Measurements from ENCODE around the gene ROBO2. TPM values are rescaled to one million over a fixed set of nuclear protein-coding genes. Genes with fewer than 3 reads are reported as not detected.

Gene ROBO2
- total RNA-seq, 1 donor from 2014 or later: 330 TPM

- H3K36me3 Mint-ChIP-seq (ENCODE audit: unreplicated experiment): peaks cover 8% of the 10 kb centered on the region
- H3K27me3 Mint-ChIP-seq (ENCODE audit: unreplicated experiment): peaks cover 2% of the 10 kb centered on the region
- peaks cover 5% of the 10 kb centered on the region for H3K9me3 Mint-ChIP-seq (ENCODE audit: unreplicated experiment)
- H3K4me1 Mint-ChIP-seq (ENCODE audit: low read depth, unreplicated experiment): peaks cover 25% of the 10 kb centered on the region
- DNase-seq: peak; percentile 21
- peak overlapping the region; percentile 79 for H3K27ac Mint-ChIP-seq (ENCODE audit: unreplicated experiment)
- H3K4me3 Mint-ChIP-seq (ENCODE audit: unreplicated experiment): no peak overlapping the region
- TF ChIP-seq, protein P1, sequence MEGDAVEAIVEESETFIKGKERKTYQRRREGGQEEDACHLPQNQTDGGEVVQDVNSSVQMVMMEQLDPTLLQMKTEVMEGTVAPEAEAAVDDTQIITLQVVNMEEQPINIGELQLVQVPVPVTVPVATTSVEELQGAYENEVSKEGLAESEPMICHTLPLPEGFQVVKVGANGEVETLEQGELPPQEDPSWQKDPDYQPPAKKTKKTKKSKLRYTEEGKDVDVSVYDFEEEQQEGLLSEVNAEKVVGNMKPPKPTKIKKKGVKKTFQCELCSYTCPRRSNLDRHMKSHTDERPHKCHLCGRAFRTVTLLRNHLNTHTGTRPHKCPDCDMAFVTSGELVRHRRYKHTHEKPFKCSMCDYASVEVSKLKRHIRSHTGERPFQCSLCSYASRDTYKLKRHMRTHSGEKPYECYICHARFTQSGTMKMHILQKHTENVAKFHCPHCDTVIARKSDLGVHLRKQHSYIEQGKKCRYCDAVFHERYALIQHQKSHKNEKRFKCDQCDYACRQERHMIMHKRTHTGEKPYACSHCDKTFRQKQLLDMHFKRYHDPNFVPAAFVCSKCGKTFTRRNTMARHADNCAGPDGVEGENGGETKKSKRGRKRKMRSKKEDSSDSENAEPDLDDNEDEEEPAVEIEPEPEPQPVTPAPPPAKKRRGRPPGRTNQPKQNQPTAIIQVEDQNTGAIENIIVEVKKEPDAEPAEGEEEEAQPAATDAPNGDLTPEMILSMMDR (IDR thresholded peaks at IDR 0.05; ENCODE audit: partially characterized antibody, unreplicated experiment): no peak
Observed at GRCh38 chr3:77686560-77686959, 646.7 kb downstream of the ROBO2 start.

DNA sequence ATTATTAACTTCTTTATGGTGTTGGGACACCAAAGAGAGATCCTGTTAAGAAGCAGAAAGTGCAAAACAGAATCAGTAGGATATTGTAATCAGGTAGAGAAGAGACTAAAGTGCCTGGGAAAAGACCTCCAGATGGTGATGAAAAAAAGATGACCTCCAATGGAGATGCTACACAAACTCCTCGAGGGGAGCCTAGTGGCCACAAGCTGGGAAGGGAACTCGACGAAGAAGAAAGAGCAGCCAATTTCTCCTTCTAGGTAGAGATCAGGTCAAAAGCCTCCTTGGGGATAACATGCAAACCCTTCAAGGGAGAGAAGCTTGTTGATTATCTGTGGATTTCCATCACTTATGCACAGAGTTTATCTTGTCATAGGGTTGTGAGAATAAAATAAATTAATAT is 647.6 kb downstream of the ROBO2 start:
- Mint-ChIP-seq H3K4me1 (ENCODE audit: low read depth, unreplicated experiment) (peaks cover 25% of the 10 kb centered on the region), H3K27ac (ENCODE audit: unreplicated experiment) (peak overlapping the region; percentile 69)
- DNase-seq: no peak

GRCh38 chr3:77690284-77690845 is 650.5 kb downstream of the ROBO2 start:
- H3K9me3 Mint-ChIP-seq (ENCODE audit: unreplicated experiment): peaks cover 2% of the 10 kb centered on the region
- H3K4me3 Mint-ChIP-seq (ENCODE audit: unreplicated experiment): no peak overlapping the region
- TF ChIP-seq, protein P1 (IDR thresholded peaks at IDR 0.05; ENCODE audit: partially characterized antibody, unreplicated experiment): no peak
- peaks cover 2% of the 10 kb centered on the region for H3K27me3 Mint-ChIP-seq (ENCODE audit: unreplicated experiment)
- H3K27ac Mint-ChIP-seq (ENCODE audit: unreplicated experiment): no peak overlapping the region
- H3K4me1 Mint-ChIP-seq (ENCODE audit: low read depth, unreplicated experiment): peaks cover 22% of the 10 kb centered on the region
- H3K36me3 Mint-ChIP-seq (ENCODE audit: unreplicated experiment): peaks cover 2% of the 10 kb centered on the region
- no peak for DNase-seq

More for the DNA sequence above, 647.6 kb downstream of the ROBO2 start:
- H3K9me3 Mint-ChIP-seq (ENCODE audit: unreplicated experiment): peaks cover 2% of the 10 kb centered on the region
- peaks cover 2% of the 10 kb centered on the region for H3K27me3 Mint-ChIP-seq (ENCODE audit: unreplicated experiment)
- no peaks in the 10 kb centered on the region for H3K36me3 Mint-ChIP-seq (ENCODE audit: unreplicated experiment)
- TF ChIP-seq, protein P1 (IDR thresholded peaks at IDR 0.05; ENCODE audit: partially characterized antibody, unreplicated experiment): no peak
- no peak overlapping the region for H3K4me3 Mint-ChIP-seq (ENCODE audit: unreplicated experiment)

DNA sequence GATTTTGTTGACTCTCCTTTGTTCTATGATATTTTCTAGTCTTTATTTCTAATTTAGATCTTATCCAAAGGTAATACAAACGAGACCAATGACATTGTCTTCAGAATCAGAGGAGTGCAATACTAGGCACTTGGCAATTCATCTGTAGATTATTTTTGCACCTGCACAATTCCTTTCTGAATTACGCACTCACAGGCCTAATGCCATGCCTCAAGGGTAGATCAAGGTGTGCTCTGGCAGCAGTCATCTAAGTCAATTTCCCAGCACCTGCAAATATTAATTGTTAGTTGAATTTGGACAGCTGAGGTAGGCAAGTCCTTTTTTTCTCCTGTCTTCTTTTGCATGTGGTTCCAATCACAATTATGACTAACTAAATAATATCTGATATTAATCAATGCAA is 653.2 kb downstream of the ROBO2 start:
- peaks cover 4% of the 10 kb centered on the region for H3K36me3 Mint-ChIP-seq (ENCODE audit: unreplicated experiment)

DNA sequence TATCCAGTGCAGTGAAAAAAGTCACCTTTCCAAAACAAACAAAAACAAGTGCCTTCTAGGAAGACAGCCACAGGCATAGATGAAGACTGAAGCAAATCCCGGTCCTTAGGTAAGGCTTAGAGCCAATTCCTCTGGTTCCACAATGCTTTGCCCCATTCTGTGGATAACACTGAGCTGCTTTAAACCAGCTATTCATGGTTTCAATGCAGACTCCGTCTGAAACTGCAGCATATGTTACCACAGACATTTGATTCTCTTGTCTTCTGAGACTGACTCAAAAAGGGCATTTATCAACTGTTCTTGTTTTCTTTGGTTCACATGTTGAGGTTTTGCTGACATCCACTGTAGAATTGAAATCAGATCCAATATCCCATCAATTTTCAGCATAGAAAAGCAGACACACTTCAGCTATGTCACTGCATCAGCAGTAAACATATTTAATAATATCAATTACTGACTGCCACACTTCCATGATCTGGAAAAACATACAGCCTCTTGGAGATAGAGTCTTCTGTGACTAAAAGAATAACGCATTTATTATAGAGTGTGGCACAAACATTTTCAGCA is 659.3 kb downstream of the ROBO2 start:
- DNase-seq: no peak
- Mint-ChIP-seq H3K4me1 (ENCODE audit: low read depth, unreplicated experiment) (peaks cover 13% of the 10 kb centered on the region), H3K9me3 (ENCODE audit: unreplicated experiment) (peaks cover 2% of the 10 kb centered on the region), H3K36me3 (ENCODE audit: unreplicated experiment) (peaks cover 4% of the 10 kb centered on the region), H3K27me3 (ENCODE audit: unreplicated experiment) (no peaks in the 10 kb centered on the region), H3K27ac (ENCODE audit: unreplicated experiment) (no peak overlapping the region), H3K4me3 (ENCODE audit: unreplicated experiment) (no peak overlapping the region)
- TF ChIP-seq, protein P1 (IDR thresholded peaks at IDR 0.05; ENCODE audit: partially characterized antibody, unreplicated experiment): no peak

More for the DNA sequence above, 653.2 kb downstream of the ROBO2 start:
- no peak for DNase-seq
- peaks cover 4% of the 10 kb centered on the region for H3K9me3 Mint-ChIP-seq (ENCODE audit: unreplicated experiment)
- H3K27ac Mint-ChIP-seq (ENCODE audit: unreplicated experiment): no peak overlapping the region
- H3K27me3 Mint-ChIP-seq (ENCODE audit: unreplicated experiment): no peaks in the 10 kb centered on the region
- TF ChIP-seq, protein P1 (IDR thresholded peaks at IDR 0.05; ENCODE audit: partially characterized antibody, unreplicated experiment): no peak
- H3K4me1 Mint-ChIP-seq (ENCODE audit: low read depth, unreplicated experiment): peaks cover 2% of the 10 kb centered on the region
- H3K4me3 Mint-ChIP-seq (ENCODE audit: unreplicated experiment): no peak overlapping the region
